ENCODE results near the gene TLE4.

DNA sequence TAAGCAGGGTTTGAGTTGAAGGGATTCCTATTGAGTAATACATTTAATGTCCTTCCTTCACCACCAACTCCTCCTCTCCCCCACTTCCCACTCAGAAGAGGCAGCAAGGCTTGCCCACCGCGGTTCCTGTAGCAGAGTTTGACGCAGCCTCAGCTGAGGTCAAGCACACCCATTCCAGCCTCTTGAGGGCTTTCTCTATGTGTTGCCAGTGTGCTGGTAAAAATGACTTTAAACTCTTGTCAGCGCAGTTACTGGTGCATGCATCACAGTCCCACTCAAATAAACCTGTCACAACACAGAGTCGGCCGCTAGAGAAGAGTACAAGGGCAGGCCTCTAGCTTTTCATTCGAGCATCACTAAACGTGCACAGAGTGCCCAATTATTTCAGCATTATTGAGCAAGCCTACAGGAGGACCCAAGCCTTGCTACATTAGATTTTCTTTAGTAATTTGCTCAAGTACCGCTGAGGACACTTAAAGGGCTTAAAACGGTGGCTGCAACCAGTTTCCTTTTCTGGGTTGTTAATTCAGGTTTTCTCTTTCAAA is 79.6 kb downstream of the TLE4 start:
- TF ChIP-seq CTCF (IDR thresholded peaks at IDR 0.05; ENCODE audit: insufficient read depth, low read depth, low read length) = no peak
- no peak for TF ChIP-seq EZH2 (IDR thresholded peaks at IDR 0.05; ENCODE audit: insufficient read depth, low read length)
